HFFc6 (cell line): Measurements from ENCODE around the gene MYOM1. TPM values are rescaled to one million over a fixed set of nuclear protein-coding genes. Genes with fewer than 3 reads are reported as not detected.
"Not testable (repeated sequence)": the region's sequence is repeated elsewhere in the genome, so short reads cannot be mapped to it uniquely, and the experiment has no call there.

Experiments used
- DNase-seq: peaks from one replicate; pipeline ENCODE4 v3.0.0-alpha.2; 2018
- H3K27ac Mint-ChIP-seq: 2 replicates; pipeline ENCODE4 v1.8.0; 2020; ENCODE audit warnings: mild to moderate bottlenecking, mixed read lengths
- H3K27me3 Mint-ChIP-seq: 2 replicates; pipeline ENCODE4 v1.8.0; 2021; ENCODE audit warnings: mild to moderate bottlenecking, moderate library complexity, mixed read lengths; ENCODE audit not compliant: insufficient read depth
- H3K36me3 Mint-ChIP-seq: 2 replicates; pipeline ENCODE4 v1.8.0; 2021; ENCODE audit warnings: low read depth, mixed read lengths
- H3K4me1 Mint-ChIP-seq: 2 replicates; pipeline ENCODE4 v1.8.0; 2020; ENCODE audit warnings: low read depth, mixed read lengths
- H3K4me3 Mint-ChIP-seq: 2 replicates; pipeline ENCODE4 v1.8.0; 2020; ENCODE audit warnings: mild to moderate bottlenecking, moderate library complexity, mixed read lengths
- H3K9me3 Mint-ChIP-seq: 2 replicates; pipeline ENCODE4 v1.8.0; 2020; ENCODE audit warnings: mild to moderate bottlenecking, mixed read lengths
- total RNA-seq, 6 experiments: library from RNA; stranded (reverse); fragmentation: NEBNext Ultra II Directional; extraction: Animal tissue kit (Norgen Biotek cat#: 25700); gene quantifications; 2 replicates in 1 of 6; 3 replicates in 5 of 6; pipeline ENCODE4 v1.2.3, GENCODE V29; 2021
- TF ChIP-seq, protein P1 (sequence below): fragments of 200-600 bp; sonication (generic); IDR thresholded peaks from 2 replicates; pipeline ENCODE4 v1.5.0; 2021; ENCODE audit warnings: antibody characterized with exemption, mild to moderate bottlenecking

The MYOM1 gene
- total RNA-seq, 6 experiments from 2014 or later, result 0.03 to 0.14 (median 0.06) TPM; not detected in 2

DNA sequence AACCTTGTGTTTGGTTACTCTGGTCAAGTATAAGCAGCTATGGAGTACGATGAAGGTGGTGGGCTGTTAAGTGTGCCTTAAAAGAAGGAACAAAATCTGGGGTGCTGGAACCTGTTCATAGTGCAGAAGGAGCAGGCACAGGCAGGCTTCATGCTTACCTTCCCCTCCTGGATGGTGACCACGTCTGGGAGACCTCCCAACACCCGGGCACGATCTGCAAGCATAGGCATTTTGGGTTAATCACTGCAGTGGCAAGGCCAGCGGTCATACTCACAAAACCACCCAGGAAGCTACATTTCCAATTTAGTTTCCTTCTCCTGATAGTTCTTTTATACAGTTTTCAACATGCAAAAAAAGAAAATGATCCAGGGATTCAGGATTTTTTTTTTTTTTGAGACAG is 148.1 kb downstream of the MYOM1 start:
- no peak overlapping the region for H3K4me3 Mint-ChIP-seq
- H3K27ac Mint-ChIP-seq, result no peak overlapping the region
- no peak for DNase-seq
- no peaks in the 10 kb centered on the region for H3K9me3 Mint-ChIP-seq
- H3K27me3 Mint-ChIP-seq, result peaks cover 3% of the 10 kb centered on the region
- TF ChIP-seq, protein P1, sequence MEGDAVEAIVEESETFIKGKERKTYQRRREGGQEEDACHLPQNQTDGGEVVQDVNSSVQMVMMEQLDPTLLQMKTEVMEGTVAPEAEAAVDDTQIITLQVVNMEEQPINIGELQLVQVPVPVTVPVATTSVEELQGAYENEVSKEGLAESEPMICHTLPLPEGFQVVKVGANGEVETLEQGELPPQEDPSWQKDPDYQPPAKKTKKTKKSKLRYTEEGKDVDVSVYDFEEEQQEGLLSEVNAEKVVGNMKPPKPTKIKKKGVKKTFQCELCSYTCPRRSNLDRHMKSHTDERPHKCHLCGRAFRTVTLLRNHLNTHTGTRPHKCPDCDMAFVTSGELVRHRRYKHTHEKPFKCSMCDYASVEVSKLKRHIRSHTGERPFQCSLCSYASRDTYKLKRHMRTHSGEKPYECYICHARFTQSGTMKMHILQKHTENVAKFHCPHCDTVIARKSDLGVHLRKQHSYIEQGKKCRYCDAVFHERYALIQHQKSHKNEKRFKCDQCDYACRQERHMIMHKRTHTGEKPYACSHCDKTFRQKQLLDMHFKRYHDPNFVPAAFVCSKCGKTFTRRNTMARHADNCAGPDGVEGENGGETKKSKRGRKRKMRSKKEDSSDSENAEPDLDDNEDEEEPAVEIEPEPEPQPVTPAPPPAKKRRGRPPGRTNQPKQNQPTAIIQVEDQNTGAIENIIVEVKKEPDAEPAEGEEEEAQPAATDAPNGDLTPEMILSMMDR, result no peak
- H3K36me3 Mint-ChIP-seq, result no peaks in the 10 kb centered on the region
- peaks cover 8% of the 10 kb centered on the region; the same call in 1 of the 2 replicates for H3K4me1 Mint-ChIP-seq

DNA sequence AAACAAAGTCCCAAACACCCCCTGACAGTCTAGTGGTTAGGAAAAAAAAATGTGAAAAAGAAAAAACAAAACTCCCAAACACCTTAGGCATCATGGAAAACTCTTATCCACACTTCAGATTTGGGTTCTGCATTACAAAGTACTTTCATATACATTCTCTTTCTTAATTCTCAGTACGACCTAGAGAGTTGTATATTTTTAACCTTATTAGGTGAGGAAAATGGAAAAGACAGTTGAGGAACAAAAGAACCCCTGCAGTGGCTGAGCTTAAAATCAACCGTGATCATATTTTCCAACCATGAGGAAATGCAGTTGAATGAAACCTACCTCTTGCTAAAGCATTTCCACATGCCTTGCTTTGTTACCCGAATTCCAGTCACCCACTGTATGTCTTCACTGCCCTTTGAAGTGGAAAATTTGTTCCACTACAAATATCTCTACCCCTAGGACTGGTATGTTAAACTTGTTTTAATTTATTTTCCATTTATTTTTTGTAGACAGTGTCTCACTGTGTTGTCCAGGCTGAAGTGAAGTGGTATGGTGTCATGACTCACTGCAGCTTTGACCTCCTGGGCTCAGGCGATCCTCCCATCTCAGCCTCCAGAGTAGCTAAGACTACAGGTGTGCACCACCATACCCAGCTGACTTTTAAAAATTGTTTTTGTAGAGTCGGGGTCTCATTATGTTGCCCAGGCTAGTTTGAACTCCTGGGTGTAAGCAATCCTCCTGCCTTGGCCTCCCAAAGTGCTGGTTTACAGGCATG is 149.9 kb downstream of the MYOM1 start:
- Mint-ChIP-seq H3K4me3 (no peak overlapping the region), H3K4me1 (no peaks in the 10 kb centered on the region), H3K27me3 (peaks cover 3% of the 10 kb centered on the region), H3K36me3 (no peaks in the 10 kb centered on the region), H3K27ac (no peak overlapping the region), H3K9me3 (no peaks in the 10 kb centered on the region)
- no peak for DNase-seq
- TF ChIP-seq, protein P1, result no peak

- no peak for DNase-seq
- TF ChIP-seq, protein P1, result no peak
- no peaks in the 10 kb centered on the region for H3K36me3 Mint-ChIP-seq
- no peak overlapping the region for H3K27ac Mint-ChIP-seq
- no peak overlapping the region for H3K4me3 Mint-ChIP-seq
- H3K9me3 Mint-ChIP-seq, result no peaks in the 10 kb centered on the region
- peaks cover 6% of the 10 kb centered on the region for H3K4me1 Mint-ChIP-seq
- peaks cover 3% of the 10 kb centered on the region for H3K27me3 Mint-ChIP-seq
Observed at GRCh38 chr18:3067722-3068121, 152.0 kb downstream of the MYOM1 start.

DNA sequence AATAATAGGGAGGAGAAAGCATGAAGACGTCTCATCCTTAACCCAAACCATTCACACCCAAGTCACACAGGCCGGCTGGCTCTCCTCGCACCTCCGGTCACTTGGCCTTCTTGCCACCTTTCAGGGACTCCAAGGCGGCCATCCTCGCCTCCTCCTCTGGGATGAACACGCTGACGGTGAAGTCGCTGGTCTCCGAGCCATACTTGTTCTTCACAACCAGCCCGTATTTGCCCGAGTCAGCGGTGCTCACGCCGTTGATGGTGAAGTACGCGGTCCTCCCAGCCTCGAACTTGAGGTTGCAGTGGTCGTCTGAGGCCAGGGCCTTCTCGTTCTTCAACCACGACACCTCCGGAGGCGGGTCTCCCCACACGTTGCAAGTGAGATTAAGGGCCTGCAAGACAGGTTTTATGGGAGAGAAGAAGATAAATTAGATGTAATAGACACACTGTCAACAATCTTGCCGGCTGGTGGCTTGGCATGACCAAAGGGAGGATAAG is 152.6 kb downstream of the MYOM1 start:
- no peaks in the 10 kb centered on the region for H3K9me3 Mint-ChIP-seq
- no peak overlapping the region for H3K4me3 Mint-ChIP-seq
- no peak overlapping the region for H3K27ac Mint-ChIP-seq
- H3K27me3 Mint-ChIP-seq, result peaks cover 3% of the 10 kb centered on the region
- H3K4me1 Mint-ChIP-seq, result peaks cover 8% of the 10 kb centered on the region
- TF ChIP-seq, protein P1, result no peak
- no peaks in the 10 kb centered on the region for H3K36me3 Mint-ChIP-seq
- no peak for DNase-seq

DNA sequence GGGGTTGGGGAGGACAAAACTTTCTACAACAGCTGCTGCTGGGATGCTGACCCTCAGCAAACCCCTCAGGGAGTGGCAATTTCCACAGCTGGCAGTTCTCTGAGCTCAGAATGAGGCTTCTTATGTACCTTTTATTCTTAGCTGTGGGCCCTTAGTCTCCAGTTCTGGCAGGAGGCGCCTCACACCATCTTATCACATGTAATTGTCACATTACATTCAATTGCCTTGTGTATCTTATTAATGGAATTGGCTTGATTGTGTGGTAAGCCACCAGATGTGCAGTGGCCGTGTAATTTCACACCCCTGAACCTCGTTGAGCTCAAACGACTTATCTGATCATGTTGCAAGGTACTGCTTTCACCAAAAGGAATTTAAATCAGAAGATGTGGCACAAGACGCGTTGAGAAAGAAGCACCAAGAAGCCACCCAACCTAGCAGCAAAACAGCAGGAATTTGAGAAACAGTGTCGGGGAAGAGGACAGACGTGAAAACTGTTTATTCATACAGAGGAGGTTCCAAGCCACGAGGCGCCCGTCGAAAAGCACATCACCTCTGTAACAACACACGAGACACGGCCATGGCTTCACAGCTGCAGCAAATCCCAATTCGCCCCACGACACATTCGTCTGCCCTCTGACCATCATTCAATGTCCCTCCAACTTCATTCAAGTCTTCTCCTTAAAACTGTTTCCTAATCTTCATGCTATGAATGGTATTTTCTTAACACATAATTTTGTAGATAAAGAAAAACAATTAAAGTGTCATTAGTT is 153.2 kb downstream of the MYOM1 start:
- Mint-ChIP-seq H3K27me3 (peaks cover 3% of the 10 kb centered on the region), H3K4me3 (no peak overlapping the region), H3K4me1 (peaks cover 14% of the 10 kb centered on the region), H3K27ac (no peak overlapping the region), H3K36me3 (no peaks in the 10 kb centered on the region), H3K9me3 (no peaks in the 10 kb centered on the region)
- TF ChIP-seq, protein P1, result no peak
- DNase-seq, result no peak

DNA sequence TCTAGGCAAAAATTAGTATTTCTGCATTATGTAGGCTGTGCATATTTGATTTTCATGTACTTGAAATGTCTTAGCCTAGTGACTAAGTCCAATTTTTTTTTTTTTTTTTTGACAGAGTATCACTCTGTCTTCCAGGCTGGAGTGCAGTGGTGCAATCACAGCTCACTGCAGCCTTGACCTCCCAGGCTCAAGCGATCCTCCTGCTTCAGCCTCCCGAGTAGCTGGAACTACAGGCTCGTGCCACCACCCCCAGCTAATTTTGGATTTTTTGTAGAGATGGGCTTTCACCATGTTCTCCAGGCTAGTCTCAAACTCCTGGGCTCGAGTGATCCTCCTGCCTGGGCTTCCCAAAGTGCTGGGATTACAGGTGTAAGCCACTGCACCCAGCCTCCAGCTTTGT is 156.0 kb downstream of the MYOM1 start:
- H3K4me3 Mint-ChIP-seq, H3K36me3 Mint-ChIP-seq, H3K27ac Mint-ChIP-seq, H3K27me3 Mint-ChIP-seq, DNase-seq, H3K9me3 Mint-ChIP-seq: not testable (repeated sequence)
- H3K4me1 Mint-ChIP-seq, result peaks cover 14% of the 10 kb centered on the region
